Tibial artery (tissue), 4 donors: ENCODE data around the gene ZFAND2A.

Experiments
- DNase-seq, 2 donors: peaks; one replicate each; pipeline ENCODE4 v3.0.0-alpha.2; 2019
- H3K27ac ChIP-seq, 2 donors: fragments of 200-600 bp; sonication (generic) in 1 of 2; 1 replicate in 1 of 2; 2 replicates in 1 of 2; pipeline ENCODE4 v1.5.1; 2018 to 2019; ENCODE audit warnings: mild to moderate bottlenecking in 1 of 2
- H3K27me3 ChIP-seq, 2 donors: fragments of 200-600 bp; sonication (generic) in 1 of 2; one replicate each; pipeline versions ENCODE4 v1.5.1 to v1.6.0; 2016 to 2019
- H3K36me3 ChIP-seq, 3 donors: fragments of 200-600 bp; sonication (generic) in 2 of 3; one replicate each; pipeline ENCODE4 v1.5.1; 2016 to 2019; ENCODE audit warnings: mild to moderate bottlenecking in 2 of 3
- H3K4me1 ChIP-seq, 4 donors: fragments of 200-600 bp; sonication (generic) in 2 of 4; 1 replicate in 3 of 4; 2 replicates in 1 of 4; pipeline ENCODE4 v1.5.1; 2016 to 2019
- H3K4me3 ChIP-seq, 2 donors: fragments of 200-600 bp; sonication (generic) in 1 of 2; 1 replicate in 1 of 2; 2 replicates in 1 of 2; pipeline ENCODE4 v1.5.1; 2018 to 2019; ENCODE audit warnings: mild to moderate bottlenecking in 2 of 2
- H3K9me3 ChIP-seq, 3 donors: fragments of 200-600 bp; sonication (generic) in 1 of 3; one replicate each; pipeline ENCODE4 v1.5.1; 2016 to 2019
- CTCF ChIP-seq, 2 experiments: fragments of 200-600 bp in 1 of 2; fragments of 450-650 bp in 1 of 2; IDR thresholded peaks; one replicate each; pipeline ENCODE4 v1.5.1; 2017 to 2019; ENCODE audit warnings: antibody characterized with exemption in 2 of 2, mild to moderate bottlenecking in 1 of 2, moderate library complexity in 1 of 2
- intact Hi-C: fragments of 100-400 bp; cut with DNase I; formaldehyde crosslinking; loops from one replicate; pipeline ENCODE4 v1.15.0; 2023; ENCODE audit warnings: low total_unique reads

The ZFAND2A gene

GRCh38 chr7:1106063-1106792, 53.8 kb downstream of the ZFAND2A start:
- H3K27ac ChIP-seq = no peak overlapping the region
- no peak for TF ChIP-seq CTCF (IDR thresholded peaks at IDR 0.05)
- no peaks in the 10 kb centered on the region for H3K27me3 ChIP-seq
- no peaks in the 10 kb centered on the region for H3K9me3 ChIP-seq
- intact Hi-C loops = no loop called here
- no peaks in the 10 kb centered on the region for H3K36me3 ChIP-seq
- H3K4me1 ChIP-seq = peaks cover 0 to 17% (median 10%) of the 10 kb centered on the region in 4 donors
- H3K4me3 ChIP-seq = no peak overlapping the region
- DNase-seq = no peak

GRCh38 chr7:1105189-1105588, 54.8 kb downstream of the ZFAND2A start:
- TF ChIP-seq CTCF (IDR thresholded peaks at IDR 0.05) = no peak
- no peaks in the 10 kb centered on the region for H3K27me3 ChIP-seq
- H3K4me3 ChIP-seq = no peak overlapping the region
- H3K9me3 ChIP-seq = no peaks in the 10 kb centered on the region
- peaks cover 0 to 18% (median 11%) of the 10 kb centered on the region in 4 donors for H3K4me1 ChIP-seq
- H3K36me3 ChIP-seq = no peaks in the 10 kb centered on the region
- intact Hi-C loops = no loop called here
- no peak for DNase-seq
- no peak overlapping the region for H3K27ac ChIP-seq

- TF ChIP-seq CTCF (IDR thresholded peaks at IDR 0.05) = no peak
- Histone ChIP-seq H3K9me3 (no peaks in the 10 kb centered on the region), H3K4me1 (peaks cover 0 to 18% (median 11%) of the 10 kb centered on the region in 4 donors), H3K36me3 (no peaks in the 10 kb centered on the region), H3K27me3 (no peaks in the 10 kb centered on the region), H3K4me3 (no peak overlapping the region), H3K27ac (no peak overlapping the region)
- intact Hi-C loops = no loop called here
- no peak for DNase-seq
These were observed 55.3 kb downstream of the ZFAND2A start for GRCh38 chr7:1104516-1105179.

GRCh38 chr7:1103789-1104515, 56.0 kb downstream of the ZFAND2A start:
- intact Hi-C loops = no loop called here
- Histone ChIP-seq H3K27me3 (no peaks in the 10 kb centered on the region), H3K4me3 (no peak overlapping the region), H3K27ac (no peak overlapping the region), H3K36me3 (no peaks in the 10 kb centered on the region), H3K4me1 (peaks cover 0 to 18% (median 11%) of the 10 kb centered on the region in 4 donors), H3K9me3 (no peaks in the 10 kb centered on the region)
- TF ChIP-seq CTCF (IDR thresholded peaks at IDR 0.05) = no peak
- no peak for DNase-seq

- Histone ChIP-seq H3K27me3 (no peaks in the 10 kb centered on the region), H3K27ac (no peak overlapping the region), H3K36me3 (no peaks in the 10 kb centered on the region), H3K9me3 (no peaks in the 10 kb centered on the region), H3K4me3 (no peak overlapping the region), H3K4me1 (peaks cover 0 to 18% (median 11%) of the 10 kb centered on the region in 4 donors)
- no peak for DNase-seq
- TF ChIP-seq CTCF (IDR thresholded peaks at IDR 0.05) = no peak
- intact Hi-C loops = no loop called here
These were observed 56.8 kb downstream of the ZFAND2A start for GRCh38 chr7:1103009-1103788.
